WTC11 (cell line): ENCODE results near the gene ATL1.

ENCODE experiments used
- TF ChIP-seq, protein P1 (sequence below): fragments of 200-600 bp; IDR thresholded peaks from 2 replicates; pipeline ENCODE4 v1.8.0; 2022; ENCODE audit warnings: antibody characterized with exemption
- TF ChIP-seq, protein P2 (sequence below): sonication (generic); formaldehyde crosslinking; IDR thresholded peaks from 2 replicates; pipeline ENCODE4 v1.8.0; 2022; ENCODE audit warnings: mild to moderate bottlenecking, missing genetic modification reagents

DNA sequence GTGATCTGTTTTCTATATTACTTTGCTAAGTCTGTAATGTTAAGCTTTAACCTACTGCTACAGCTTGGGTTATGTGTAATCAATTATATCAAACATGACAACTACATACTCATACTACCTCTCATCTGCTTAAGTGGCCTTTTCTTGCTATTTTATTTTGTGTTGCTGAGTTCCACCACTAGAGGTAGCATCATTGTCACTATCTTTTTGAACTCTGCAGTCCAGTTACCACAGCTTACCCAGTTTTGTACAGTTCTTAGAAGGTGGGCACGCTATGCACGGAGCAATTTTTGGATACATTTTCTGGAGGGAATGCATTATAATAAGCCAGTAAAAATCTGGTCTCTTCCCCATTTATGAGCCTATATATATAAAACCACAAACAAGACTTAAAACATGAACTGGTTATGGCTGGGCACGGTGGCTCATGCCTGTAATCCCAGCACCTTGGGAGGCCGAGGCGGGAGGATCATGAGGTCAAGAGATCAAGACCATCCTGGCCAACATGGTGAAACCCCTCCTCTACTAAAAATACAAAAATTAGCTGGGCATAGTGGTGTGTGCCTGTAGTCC is 59.7 kb downstream of the ATL1 start:
- TF ChIP-seq, protein P1, sequence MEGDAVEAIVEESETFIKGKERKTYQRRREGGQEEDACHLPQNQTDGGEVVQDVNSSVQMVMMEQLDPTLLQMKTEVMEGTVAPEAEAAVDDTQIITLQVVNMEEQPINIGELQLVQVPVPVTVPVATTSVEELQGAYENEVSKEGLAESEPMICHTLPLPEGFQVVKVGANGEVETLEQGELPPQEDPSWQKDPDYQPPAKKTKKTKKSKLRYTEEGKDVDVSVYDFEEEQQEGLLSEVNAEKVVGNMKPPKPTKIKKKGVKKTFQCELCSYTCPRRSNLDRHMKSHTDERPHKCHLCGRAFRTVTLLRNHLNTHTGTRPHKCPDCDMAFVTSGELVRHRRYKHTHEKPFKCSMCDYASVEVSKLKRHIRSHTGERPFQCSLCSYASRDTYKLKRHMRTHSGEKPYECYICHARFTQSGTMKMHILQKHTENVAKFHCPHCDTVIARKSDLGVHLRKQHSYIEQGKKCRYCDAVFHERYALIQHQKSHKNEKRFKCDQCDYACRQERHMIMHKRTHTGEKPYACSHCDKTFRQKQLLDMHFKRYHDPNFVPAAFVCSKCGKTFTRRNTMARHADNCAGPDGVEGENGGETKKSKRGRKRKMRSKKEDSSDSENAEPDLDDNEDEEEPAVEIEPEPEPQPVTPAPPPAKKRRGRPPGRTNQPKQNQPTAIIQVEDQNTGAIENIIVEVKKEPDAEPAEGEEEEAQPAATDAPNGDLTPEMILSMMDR, result 0 out of 2 replicates have a peak, but pooled peaks have one; percentile 31
- TF ChIP-seq, protein P2, sequence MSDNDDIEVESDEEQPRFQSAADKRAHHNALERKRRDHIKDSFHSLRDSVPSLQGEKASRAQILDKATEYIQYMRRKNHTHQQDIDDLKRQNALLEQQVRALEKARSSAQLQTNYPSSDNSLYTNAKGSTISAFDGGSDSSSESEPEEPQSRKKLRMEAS (CRISPR knock-in tag), result no peak
